GM10266 (cell line): ENCODE data around the gene NCEH1.
"Not testable (repeated sequence)": the region's sequence is repeated elsewhere in the genome, so short reads cannot be mapped to it uniquely, and the experiment has no call there.

Experiments used
- DNase-seq: peaks from one replicate; pipeline ENCODE4 v3.0.0; 2012; ENCODE audit errors: extremely low spot score
- TF ChIP-seq, protein P1 (sequence below): IDR thresholded peaks from 2 replicates; pipeline ENCODE4 v1.5.1; 2012; ENCODE audit warnings: mild to moderate bottlenecking, low read depth; ENCODE audit not compliant: control insufficient read depth, insufficient read depth; ENCODE audit errors: missing control alignments

Gene NCEH1

GRCh38 chr3:172675441-172676193 lies 35.2 kb downstream of the NCEH1 start:
- DNase-seq, result peak; percentile 64

GRCh38 chr3:172673210-172673679 lies 37.6 kb downstream of the NCEH1 start:
- DNase-seq, result peak; percentile 67
- TF ChIP-seq, protein P1, sequence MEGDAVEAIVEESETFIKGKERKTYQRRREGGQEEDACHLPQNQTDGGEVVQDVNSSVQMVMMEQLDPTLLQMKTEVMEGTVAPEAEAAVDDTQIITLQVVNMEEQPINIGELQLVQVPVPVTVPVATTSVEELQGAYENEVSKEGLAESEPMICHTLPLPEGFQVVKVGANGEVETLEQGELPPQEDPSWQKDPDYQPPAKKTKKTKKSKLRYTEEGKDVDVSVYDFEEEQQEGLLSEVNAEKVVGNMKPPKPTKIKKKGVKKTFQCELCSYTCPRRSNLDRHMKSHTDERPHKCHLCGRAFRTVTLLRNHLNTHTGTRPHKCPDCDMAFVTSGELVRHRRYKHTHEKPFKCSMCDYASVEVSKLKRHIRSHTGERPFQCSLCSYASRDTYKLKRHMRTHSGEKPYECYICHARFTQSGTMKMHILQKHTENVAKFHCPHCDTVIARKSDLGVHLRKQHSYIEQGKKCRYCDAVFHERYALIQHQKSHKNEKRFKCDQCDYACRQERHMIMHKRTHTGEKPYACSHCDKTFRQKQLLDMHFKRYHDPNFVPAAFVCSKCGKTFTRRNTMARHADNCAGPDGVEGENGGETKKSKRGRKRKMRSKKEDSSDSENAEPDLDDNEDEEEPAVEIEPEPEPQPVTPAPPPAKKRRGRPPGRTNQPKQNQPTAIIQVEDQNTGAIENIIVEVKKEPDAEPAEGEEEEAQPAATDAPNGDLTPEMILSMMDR, result peak; percentile 91

More at GRCh38 chr3:172675441-172676193, 35.2 kb downstream of the NCEH1 start:
- TF ChIP-seq, protein P1, result peak; percentile 86

GRCh38 chr3:172669021-172669420 lies 41.8 kb downstream of the NCEH1 start:
- DNase-seq, result no peak

DNA sequence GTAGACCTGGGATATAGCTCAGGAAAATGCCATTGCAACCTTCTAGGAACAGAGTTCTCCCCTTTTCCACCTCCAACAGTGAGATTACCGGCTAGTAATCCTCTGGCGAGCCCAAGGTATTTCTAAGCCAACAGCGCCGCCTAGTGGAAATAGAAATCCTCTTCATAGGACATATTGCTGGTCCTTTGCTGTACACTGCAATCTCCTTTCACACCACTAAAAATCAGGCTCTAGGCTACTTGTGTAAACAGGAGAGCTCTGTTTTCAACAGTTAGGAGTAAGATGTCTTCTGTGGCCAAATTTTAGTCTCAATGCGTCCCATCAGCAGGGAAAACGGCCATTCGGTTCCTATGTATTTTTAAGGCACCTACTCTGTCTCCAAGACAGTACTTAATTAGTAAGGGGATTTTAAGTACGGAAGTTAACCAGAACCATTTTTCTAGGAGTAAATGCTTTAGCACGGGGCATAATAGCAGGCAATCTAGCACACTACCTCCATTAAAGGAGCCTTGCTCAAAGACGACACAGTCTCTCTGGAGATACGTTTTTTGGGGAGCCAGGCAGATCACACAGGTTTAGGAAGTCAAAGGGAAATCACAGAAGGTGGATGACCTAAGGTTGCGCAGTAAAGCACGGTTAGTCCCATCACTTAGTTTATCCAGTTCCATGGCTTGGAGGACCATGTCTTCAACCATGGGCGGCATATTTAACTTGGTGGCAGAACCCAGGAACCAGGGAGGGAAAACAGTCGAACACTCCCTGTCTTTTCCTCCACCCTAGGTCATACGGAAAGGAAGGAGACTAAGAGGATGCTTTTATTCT lies 43.8 kb downstream of the NCEH1 start:
- DNase-seq, result peak; percentile 70
- TF ChIP-seq, protein P1, result peak; percentile 93

More at GRCh38 chr3:172669021-172669420, 41.8 kb downstream of the NCEH1 start:
- TF ChIP-seq, protein P1, result no peak

DNA sequence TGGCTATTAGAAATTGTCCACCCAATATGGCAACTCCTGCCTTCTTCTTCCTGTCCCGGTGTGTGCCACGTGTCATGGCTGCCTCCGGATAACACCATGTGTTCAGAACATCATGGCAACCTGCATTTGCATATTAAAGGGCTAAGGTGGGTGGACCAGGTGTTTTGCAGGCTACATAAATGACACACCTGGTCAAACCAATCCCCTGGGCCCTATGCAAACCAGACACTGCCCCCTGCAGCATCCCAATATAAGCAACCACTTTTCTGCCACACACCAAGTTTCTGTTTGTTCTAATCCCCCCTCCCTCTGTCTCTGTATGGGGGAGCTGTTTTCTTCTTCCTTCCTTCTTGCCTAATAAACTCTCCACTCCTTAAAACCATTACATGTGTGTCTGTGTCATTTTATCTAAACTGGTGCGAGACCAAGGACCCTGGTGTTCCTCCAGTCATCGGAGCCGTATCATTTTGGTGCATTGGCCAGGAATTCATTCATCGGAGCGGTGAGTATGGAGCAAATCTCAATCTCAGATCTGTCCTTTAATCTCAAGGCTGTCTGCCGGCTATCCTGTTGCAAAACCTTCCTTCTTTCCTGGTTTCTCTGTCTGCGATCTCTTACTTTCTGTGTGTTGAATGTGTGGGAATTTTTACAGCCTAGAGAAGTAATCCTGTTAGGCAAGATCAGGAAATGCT lies 44.5 kb downstream of the NCEH1 start:
- DNase-seq, result no peak
- TF ChIP-seq, protein P1, result no peak

DNA sequence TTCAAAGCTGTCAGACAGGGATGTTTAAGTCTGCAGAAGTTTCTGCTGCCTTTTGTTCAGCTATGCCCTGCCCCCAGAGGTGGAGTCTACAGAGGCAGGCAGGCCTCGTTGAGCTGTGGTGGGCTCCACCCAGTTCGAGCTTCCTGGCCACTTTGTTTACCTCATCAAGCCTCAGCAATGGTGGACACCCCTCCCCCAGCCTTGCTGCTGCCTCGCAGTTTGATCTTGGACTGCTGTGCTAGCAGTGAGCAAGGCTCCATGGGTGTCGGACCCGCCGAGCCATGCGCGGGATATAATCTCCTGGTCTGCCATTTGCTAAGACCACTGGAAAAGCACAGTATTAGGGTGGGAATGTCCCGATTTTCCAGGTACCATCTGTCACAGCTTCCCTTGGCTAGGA lies 45.4 kb downstream of the NCEH1 start:
- DNase-seq, result not testable (repeated sequence)

DNA sequence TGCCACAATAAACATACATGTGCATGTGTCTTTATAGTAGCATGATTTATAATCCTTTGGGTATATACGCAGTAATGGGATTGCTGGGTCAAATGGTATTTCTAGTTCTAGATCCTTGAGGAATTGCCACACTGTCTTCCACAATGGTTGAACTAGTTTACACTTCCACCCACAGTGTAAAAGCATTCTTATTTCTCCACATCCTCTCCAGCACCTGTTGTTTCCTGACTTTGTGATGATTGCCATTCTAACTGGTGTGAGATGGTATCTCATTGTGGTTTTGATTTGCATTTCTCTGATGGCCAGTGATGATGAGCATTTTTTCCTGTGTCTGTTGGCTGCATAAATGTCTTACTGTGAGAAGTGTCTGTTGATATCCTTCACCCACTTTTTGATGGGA lies 50.4 kb downstream of the NCEH1 start:
- DNase-seq, result not testable (repeated sequence)
